GM19351 (cell line): ENCODE measurements around the gene TSR1.

Source experiments
- ATAC-seq: cut with Tn5 transposase; IDR thresholded peaks from one replicate; pipeline ENCODE4 v1.9.1; 2021; ENCODE audit warnings: mild to moderate bottlenecking, moderate library complexity; ENCODE audit not compliant: unreplicated experiment

Gene TSR1

DNA sequence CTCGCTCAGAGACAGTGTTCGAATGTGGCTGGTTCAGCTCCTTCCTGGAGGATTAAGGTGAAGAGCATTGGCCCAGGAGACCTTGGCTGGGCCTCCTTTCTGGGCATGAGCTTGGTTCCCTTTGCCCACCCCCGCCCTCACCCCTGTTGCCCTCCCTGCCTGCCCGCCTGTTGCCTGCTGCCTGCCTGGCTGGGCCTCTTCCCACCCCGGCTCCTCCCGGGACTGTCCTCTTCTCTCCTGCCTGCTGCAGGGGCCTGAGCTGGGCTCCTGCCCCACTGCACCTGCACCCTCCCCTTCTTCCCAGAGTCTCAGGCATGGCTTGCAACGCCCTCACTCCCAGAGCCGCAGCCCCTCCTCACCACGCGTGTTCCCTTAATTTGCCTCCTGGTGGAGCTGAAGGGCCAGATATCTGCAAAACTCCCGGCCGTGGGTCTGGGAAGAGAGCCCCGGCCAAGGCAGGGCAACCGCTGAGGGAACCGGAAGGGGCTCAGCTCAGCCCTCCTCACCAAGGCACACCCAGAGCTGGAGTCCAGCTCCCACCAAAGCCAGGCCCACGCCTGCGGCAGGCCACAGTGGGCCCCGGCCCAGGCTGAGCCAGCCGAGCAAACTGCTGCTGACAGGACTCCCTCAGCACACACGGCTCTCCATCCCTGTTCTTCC is 33.4 kb upstream of the TSR1 start:
- ATAC-seq, result no peak

DNA sequence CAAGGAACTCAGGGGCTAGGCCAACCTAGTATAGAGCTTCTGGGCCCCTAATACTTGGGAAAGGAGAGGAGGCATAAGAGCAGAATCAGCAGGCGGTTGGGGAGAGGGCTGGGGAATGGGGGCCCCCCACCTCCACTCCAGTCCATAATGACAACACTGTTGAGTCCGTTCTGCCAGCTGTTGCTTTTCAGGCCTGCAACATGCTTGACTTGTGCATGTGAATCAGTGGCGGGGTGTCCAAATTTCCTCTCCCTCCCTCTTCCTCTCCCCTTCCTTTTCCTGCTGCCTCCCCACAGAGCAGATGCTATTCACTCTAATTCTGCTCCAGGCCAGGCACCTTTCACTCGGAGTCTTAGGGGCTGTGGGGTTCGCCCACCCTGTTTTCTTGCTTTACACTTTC is 32.8 kb upstream of the TSR1 start:
- no peak for ATAC-seq

DNA sequence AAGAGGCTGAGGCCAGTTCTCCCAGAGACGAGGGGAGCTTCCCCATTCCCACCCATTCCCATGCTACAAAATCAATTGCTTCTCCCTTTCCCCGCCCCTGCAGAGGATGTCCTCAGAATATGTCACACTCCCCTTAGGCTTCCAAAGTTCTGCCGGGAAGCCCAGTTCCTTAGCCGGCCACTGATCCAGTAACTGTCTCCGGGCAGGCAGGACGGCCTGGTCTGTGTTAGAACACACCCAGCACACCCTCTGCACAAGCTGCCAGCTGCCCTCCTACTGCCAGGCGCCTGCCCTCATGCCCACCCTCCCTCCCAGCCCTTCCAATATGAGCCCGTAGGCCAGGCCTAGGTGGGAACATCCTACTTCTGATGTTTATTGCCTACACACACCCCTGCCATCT is 32.1 kb upstream of the TSR1 start:
- no peak for ATAC-seq

GRCh38 chr17:2366747-2367494 is 30.7 kb upstream of the TSR1 start:
- no peak for ATAC-seq

DNA sequence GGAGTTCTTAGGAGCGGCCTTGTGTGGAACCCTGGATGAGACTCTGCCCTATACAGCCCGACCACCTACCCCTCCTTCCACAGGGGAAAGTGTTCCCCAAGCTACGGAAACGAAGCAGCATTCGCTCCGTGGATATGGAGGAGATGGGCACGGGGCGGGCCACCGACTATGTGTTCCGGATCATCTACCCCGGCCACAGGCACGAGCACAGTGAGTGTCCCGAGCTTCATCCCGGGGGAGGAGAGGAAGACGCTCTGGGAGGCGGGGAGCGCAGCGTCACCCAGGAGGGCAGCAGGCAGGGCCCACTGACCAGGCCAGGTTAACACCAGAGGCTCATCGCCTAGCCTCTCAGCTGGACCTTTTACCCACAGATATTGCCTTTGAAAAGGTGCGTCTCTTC is 28.9 kb upstream of the TSR1 start:
- ATAC-seq, result no peak

DNA sequence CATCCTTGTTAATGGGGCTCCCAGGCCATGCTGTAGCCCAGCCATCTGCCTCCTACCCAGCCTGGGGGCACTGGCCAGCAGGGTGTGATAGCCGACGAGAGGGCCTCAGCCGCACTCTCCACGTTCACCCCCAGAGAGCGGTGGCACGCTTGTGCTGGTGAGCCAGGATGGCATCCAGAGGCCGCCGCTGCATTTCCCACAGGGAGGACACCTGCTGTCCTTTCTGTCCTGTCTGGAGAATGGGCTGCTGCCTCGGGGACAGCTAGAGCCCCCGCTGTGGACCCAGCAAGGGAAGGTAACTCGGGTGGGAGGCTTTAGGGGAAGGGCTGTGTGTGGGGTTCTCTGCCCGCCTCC is 28.5 kb upstream of the TSR1 start:
- no peak for ATAC-seq

- no peak for ATAC-seq
These were observed 27.9 kb upstream of the TSR1 start for GRCh38 chr17:2363851-2364762.

DNA sequence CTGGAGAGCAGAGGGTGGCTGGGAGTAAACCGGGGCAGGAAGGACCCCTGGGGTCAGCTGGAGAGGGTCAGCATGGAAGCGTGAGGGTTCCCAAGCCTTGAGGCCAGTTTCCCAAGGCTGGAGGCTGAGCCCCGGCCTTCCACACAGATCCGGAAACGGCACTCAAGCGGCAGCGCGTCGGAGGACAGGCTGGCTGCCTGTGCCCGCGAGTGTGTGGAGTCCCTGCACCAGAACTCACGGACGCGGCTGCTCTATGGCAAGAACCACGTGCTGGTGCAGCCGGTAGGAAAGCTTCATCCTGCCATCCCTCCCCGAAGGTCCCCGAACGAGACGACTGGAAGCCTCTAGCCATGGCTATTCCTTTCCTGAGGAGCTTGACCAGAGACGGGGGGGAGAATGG is 27.1 kb upstream of the TSR1 start:
- no peak for ATAC-seq

DNA sequence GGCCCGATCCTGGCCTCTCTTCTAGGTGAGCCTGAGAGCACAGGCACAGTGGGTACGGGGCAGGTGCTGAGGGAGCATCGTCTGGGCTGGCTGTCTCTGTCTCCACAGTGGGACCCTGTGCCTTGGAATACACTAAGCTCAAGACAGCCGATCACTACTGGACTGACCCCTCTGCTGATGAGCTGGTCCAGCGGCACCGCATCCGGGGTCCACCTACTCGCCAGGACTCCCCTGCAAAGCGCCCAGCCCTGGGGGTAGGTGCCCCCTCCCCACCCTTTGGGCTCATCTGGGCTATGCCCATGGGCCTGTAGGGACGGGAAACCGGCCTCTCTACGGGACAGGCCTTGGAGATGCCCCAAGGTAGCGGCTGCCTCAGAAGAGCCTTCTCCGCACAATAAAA is 26.6 kb upstream of the TSR1 start:
- ATAC-seq, result no peak

DNA sequence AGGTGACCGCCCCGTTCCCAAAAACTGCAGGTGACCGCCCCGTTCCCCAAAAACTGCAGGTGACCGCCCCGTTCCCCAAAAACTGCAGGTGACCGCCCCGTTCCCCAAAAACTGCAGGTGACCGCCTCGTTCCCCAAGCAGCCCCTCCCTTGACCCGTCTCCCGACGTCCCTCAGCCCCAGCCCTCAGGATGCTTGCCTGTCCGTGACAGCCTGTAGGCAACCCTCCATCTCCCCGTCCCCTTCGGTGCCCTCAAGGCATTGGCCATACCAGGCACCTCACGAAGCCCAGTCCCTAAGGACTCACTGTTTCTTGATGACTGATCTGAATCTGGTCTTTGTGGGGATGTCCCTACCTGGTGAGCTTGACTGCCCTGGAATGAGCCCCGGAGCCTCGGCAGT is 26.2 kb upstream of the TSR1 start:
- ATAC-seq, result no peak

- no peak for ATAC-seq
These were observed 25.8 kb upstream of the TSR1 start for GRCh38 chr17:2362016-2362415.

DNA sequence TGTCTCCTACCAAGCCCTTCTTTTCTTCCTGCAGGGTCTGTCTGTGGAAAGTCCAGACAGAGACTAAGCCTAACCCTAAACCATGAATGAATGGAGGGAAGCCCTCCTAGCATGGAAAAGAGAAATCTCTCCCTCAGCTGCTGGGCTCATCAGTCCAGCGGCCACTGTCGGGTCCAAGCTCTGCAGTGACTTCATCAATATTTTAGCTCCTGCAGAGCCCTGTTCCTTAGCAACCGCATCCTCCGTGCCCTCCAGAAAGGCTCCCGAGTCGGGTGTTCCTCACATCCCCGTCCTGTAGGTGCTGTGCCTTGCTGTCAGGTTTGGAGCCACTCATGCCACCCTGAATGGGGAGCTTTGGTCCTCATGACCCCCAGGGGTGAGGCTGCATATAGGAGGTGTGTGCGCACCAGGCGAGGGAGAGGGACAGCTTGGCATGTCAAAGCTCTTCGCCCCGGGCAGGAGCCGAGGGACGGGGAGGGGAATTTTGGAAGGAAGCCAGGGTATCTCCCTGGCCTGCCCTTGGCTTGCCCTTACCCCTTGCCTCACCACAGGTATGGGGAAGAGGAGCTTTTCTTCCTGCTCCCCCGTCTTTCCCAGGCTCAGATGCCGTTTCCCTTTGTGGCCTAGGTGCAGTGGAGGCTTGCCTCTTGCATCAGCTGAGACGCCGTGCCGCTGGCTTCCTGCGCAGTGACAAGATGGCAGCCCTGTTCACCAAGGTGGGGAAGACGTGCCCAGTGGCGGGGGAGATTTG is 24.9 kb upstream of the TSR1 start:
- ATAC-seq, result no peak

DNA sequence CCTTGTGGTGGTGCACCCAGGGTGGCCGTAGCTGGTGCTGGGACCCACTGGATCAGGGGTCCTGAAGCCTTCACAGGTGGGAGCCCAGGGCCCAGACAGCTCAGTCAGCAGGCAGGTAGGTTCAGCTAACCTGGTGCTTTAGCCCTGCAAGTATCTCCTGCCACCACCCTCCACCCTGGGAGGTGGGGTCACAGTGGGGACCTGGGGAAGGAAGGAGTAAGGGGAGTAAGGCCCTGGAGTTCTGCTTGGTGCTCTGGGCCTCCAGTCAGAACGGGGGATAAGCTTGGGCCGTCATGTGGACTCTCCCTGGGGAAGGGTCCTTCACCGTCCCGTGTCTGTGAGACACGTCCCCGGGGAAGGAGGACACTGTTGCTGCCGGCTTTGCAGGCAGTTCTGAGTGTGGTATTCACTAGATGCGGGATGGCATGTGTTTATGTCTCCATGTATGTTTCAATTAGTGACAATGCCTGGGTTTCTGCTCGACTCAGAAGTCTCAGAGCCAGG is 21.7 kb upstream of the TSR1 start:
- ATAC-seq, result no peak

- no peak for ATAC-seq
These were observed 21.0 kb upstream of the TSR1 start for GRCh38 chr17:2357237-2357636.

DNA sequence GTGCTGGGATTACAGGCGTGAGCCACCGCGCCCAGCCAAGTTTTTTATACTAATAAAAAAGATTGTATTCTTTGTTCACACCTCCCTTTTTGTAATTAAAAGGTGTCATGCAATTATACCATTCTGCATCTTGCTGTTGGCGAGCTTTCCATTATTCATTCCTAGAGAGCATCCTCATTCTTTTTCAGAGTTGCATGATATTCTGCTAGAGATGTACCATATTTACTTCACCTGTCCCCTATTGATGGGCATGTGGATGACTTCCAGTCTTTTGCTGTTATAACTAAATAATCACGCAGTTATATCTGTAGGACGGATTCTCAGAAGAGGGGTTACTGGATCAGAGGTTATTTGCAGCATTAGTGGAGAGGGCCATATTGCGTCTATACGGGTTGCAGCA is 18.1 kb upstream of the TSR1 start:
- ATAC-seq, result no peak

DNA sequence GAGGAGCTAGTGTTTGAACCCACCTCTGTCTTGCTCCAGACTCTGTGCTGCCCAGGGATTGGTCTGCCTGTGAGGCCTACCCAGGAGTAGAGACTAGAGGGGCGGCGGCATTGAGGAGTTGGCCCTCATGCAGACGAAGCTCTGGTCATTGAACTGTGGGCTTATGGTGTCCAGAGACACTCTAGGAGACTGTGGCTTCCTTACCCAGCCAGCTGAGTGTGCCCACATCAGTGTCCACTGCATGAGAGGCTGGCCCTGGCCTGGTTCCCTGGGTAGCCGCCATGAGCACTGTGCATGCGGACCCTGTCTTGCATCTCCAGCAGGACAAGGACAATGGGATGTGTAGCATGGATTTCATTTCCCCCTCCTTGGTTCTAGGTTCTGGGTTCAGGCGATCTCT is 15.0 kb upstream of the TSR1 start:
- no peak for ATAC-seq

- no peak for ATAC-seq
These were observed 11.8 kb upstream of the TSR1 start for GRCh38 chr17:2347805-2348685.

GRCh38 chr17:2346475-2346874 is 10.2 kb upstream of the TSR1 start:
- no peak for ATAC-seq

DNA sequence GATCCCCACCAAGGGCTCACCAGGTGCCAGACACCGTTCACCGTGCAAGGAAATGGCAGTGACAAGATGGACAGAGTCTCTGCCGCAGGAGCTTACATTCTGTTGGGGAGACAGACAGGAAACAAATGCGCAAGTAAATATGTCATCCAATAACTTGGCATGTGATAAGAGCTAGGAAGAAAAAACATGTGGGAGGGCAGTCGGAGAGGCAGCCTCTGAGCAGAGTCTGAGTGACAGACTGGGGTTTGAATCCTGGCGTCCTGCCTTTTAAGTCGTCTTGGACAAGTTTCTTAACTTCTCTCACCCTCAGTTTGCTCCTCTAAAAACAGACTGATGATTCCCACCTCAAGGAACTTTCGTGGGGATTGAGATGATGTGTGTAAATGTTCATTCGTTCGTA is 8.3 kb upstream of the TSR1 start:
- no peak for ATAC-seq

DNA sequence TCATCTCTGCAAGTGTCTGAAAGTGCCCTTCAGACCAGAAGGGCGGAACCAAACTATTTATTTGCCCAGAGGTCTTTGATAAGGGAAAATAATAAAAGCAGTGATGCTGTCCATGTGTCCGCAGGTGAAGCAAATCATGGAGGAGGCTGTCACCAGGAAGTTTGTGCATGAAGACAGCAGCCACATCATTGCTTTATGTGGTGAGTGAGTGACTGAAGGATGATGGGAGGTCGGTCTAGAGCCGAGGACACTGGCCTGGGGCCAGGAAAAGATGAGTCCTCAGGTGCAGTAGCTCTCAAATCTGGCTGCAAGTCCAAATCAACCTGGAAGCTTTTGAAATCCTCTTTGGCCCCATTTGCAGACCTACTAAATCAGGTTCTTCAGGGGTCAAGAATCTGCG is 7.2 kb upstream of the TSR1 start:
- no peak for ATAC-seq
